ENCODE data around the gene EIF2B2. TPM values are rescaled to one million over a fixed set of nuclear protein-coding genes. Genes with fewer than 3 reads are reported as not detected.
A peak's percentile ranks its signal among the peaks of the same experiment; 100 is the strongest.

Gene EIF2B2
- total RNA-seq, 1 donor from 2014 or later: 37.7 TPM

GRCh38 chr14:74963178-74963704 is 39.5 kb upstream of the EIF2B2 start:
- TF ChIP-seq EZH2 (IDR thresholded peaks at IDR 0.05; ENCODE audit: insufficient read depth, low read length) (no peak), CTCF (IDR thresholded peaks at IDR 0.05; ENCODE audit: insufficient read depth, low read depth, low read length) (no peak)
- Histone ChIP-seq H3K4me1 (ENCODE audit: insufficient read depth, low read length) (peaks cover 14% of the 10 kb centered on the region), H3K9me3 (ENCODE audit: insufficient read depth, low read depth, low read length) (no peaks in the 10 kb centered on the region), H3K27ac (ENCODE audit: low read depth, low read length) (no peak overlapping the region), H2AFZ (ENCODE audit: low read depth, low read length) (no peak overlapping the region), H3K4me3 (ENCODE audit: insufficient read depth, low read depth, low read length) (no peak overlapping the region), H3K36me3 (ENCODE audit: insufficient read depth, low read length) (no peaks in the 10 kb centered on the region), H3K4me2 (ENCODE audit: low read length) (no peak overlapping the region), H4K20me1 (ENCODE audit: insufficient read depth, low read length) (no peaks in the 10 kb centered on the region), H3K79me2 (ENCODE audit: insufficient read depth, low read length) (no peaks in the 10 kb centered on the region), H3K9ac (ENCODE audit: low read length) (no peak overlapping the region), H3K27me3 (ENCODE audit: insufficient read depth, low read length) (no peaks in the 10 kb centered on the region)
- H3K27me3 Mint-ChIP-seq (ENCODE audit: low read depth, unreplicated experiment): peaks cover 34% of the 10 kb centered on the region
- peaks cover 8% of the 10 kb centered on the region for H3K4me1 Mint-ChIP-seq (ENCODE audit: low read depth, unreplicated experiment)
- peaks cover 2% of the 10 kb centered on the region for H3K36me3 Mint-ChIP-seq (ENCODE audit: low read depth, unreplicated experiment)
- FAIRE-seq: no peak
- H3K27ac Mint-ChIP-seq (ENCODE audit: unreplicated experiment): no peak overlapping the region
- H3K9me3 Mint-ChIP-seq (ENCODE audit: unreplicated experiment): peaks cover 4% of the 10 kb centered on the region
- no peak for DNase-seq (ENCODE audit: low read depth)
- no peak overlapping the region for H3K4me3 Mint-ChIP-seq (ENCODE audit: unreplicated experiment)

DNA sequence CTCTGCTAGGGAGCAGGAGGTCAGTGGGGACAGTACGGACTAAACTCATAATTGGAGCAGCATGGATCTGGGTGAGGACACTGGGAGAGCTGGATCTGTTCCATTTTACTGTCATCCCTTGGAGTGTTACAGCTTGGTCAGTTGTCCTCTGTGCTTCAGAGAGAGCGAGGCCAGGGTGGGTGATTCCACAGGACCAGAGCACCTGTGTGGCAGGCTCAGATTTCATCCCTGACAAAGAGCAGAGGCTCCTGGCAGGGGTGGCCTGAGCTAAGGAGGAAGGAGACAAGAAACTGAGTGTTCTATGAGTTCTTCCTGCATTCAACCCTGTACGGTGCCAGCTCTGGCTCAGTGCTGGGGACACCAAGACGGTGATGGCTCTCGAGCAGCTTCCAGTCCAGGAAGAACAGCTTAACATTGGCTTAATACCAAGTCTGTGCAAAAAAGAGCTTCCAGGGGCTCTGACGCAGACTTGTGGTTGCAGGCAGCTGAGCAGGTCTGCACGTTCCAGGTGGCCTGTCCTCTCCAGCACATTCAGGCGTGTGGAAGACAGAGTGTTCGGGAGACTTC is 38.9 kb upstream of the EIF2B2 start:
- no peaks in the 10 kb centered on the region for H3K9me3 ChIP-seq (ENCODE audit: insufficient read depth, low read depth, low read length)
- no peak overlapping the region for H3K4me2 ChIP-seq (ENCODE audit: low read length)
- peaks cover 2% of the 10 kb centered on the region for H3K36me3 Mint-ChIP-seq (ENCODE audit: low read depth, unreplicated experiment)
- no peaks in the 10 kb centered on the region for H4K20me1 ChIP-seq (ENCODE audit: insufficient read depth, low read length)
- H3K27ac ChIP-seq (ENCODE audit: low read depth, low read length): no peak overlapping the region
- H3K27me3 ChIP-seq (ENCODE audit: insufficient read depth, low read length): no peaks in the 10 kb centered on the region
- H3K9me3 Mint-ChIP-seq (ENCODE audit: unreplicated experiment): peaks cover 4% of the 10 kb centered on the region
- peaks cover 8% of the 10 kb centered on the region for H3K4me1 Mint-ChIP-seq (ENCODE audit: low read depth, unreplicated experiment)
- DNase-seq (ENCODE audit: low read depth) (peak; percentile 66), FAIRE-seq (no peak)
- H3K27ac Mint-ChIP-seq (ENCODE audit: unreplicated experiment): no peak overlapping the region
- H3K4me3 Mint-ChIP-seq (ENCODE audit: unreplicated experiment): no peak overlapping the region
- no peaks in the 10 kb centered on the region for H3K36me3 ChIP-seq (ENCODE audit: insufficient read depth, low read length)
- no peak overlapping the region for H3K9ac ChIP-seq (ENCODE audit: low read length)
- H3K4me3 ChIP-seq (ENCODE audit: insufficient read depth, low read depth, low read length): no peak overlapping the region
- H3K27me3 Mint-ChIP-seq (ENCODE audit: low read depth, unreplicated experiment): peaks cover 34% of the 10 kb centered on the region
- TF ChIP-seq CTCF (IDR thresholded peaks at IDR 0.05; ENCODE audit: insufficient read depth, low read depth, low read length) (no peak), EZH2 (IDR thresholded peaks at IDR 0.05; ENCODE audit: insufficient read depth, low read length) (no peak)
- H2AFZ ChIP-seq (ENCODE audit: low read depth, low read length): no peak overlapping the region
- H3K79me2 ChIP-seq (ENCODE audit: insufficient read depth, low read length): no peaks in the 10 kb centered on the region
- H3K4me1 ChIP-seq (ENCODE audit: insufficient read depth, low read length): peaks cover 14% of the 10 kb centered on the region

GRCh38 chr14:74964787-74965485 is 37.8 kb upstream of the EIF2B2 start:
- Mint-ChIP-seq H3K36me3 (ENCODE audit: low read depth, unreplicated experiment) (peaks cover 2% of the 10 kb centered on the region), H3K27ac (ENCODE audit: unreplicated experiment) (no peak overlapping the region), H3K4me1 (ENCODE audit: low read depth, unreplicated experiment) (peaks cover 8% of the 10 kb centered on the region), H3K27me3 (ENCODE audit: low read depth, unreplicated experiment) (peaks cover 34% of the 10 kb centered on the region), H3K9me3 (ENCODE audit: unreplicated experiment) (peaks cover 4% of the 10 kb centered on the region), H3K4me3 (ENCODE audit: unreplicated experiment) (no peak overlapping the region)
- no peaks in the 10 kb centered on the region for H3K9me3 ChIP-seq (ENCODE audit: insufficient read depth, low read depth, low read length)
- peak overlapping the region; percentile 12 for H3K9ac ChIP-seq (ENCODE audit: low read length)
- H2AFZ ChIP-seq (ENCODE audit: low read depth, low read length): peak overlapping the region; percentile 12
- peak; percentile 18 for DNase-seq (ENCODE audit: low read depth)
- no peaks in the 10 kb centered on the region for H3K27me3 ChIP-seq (ENCODE audit: insufficient read depth, low read length)
- H3K4me1 ChIP-seq (ENCODE audit: insufficient read depth, low read length): peaks cover 14% of the 10 kb centered on the region
- no peak for TF ChIP-seq CTCF (IDR thresholded peaks at IDR 0.05; ENCODE audit: insufficient read depth, low read depth, low read length)
- TF ChIP-seq EZH2 (IDR thresholded peaks at IDR 0.05; ENCODE audit: insufficient read depth, low read length): no peak
- no peak overlapping the region for H3K4me3 ChIP-seq (ENCODE audit: insufficient read depth, low read depth, low read length)
- no peaks in the 10 kb centered on the region for H3K79me2 ChIP-seq (ENCODE audit: insufficient read depth, low read length)
- no peaks in the 10 kb centered on the region for H3K36me3 ChIP-seq (ENCODE audit: insufficient read depth, low read length)
- no peaks in the 10 kb centered on the region for H4K20me1 ChIP-seq (ENCODE audit: insufficient read depth, low read length)
- H3K27ac ChIP-seq (ENCODE audit: low read depth, low read length): peak overlapping the region; percentile 46
- no peak for FAIRE-seq
- peak overlapping the region; percentile 66 for H3K4me2 ChIP-seq (ENCODE audit: low read length)

Measured in astrocyte (in vitro differentiated cells and primary cell).